ENCODE results near the gene C3orf22.

C3orf22 gene

GRCh38 chr3:126541628-126542339 lies 16.9 kb downstream of the C3orf22 start:
- peaks cover 27% of the 10 kb centered on the region for H3K27me3 Mint-ChIP-seq (ENCODE audit: low read depth)
- H3K4me3 Mint-ChIP-seq, result no peak overlapping the region
- no peak overlapping the region for H3K27ac Mint-ChIP-seq
- H3K9me3 Mint-ChIP-seq, result no peaks in the 10 kb centered on the region
- no peaks in the 10 kb centered on the region for H3K36me3 Mint-ChIP-seq (ENCODE audit: low read depth)
- TF ChIP-seq CTCF (IDR thresholded peaks at IDR 0.05; ENCODE audit: unreplicated experiment in 3 of 3), result no peak
- H3K4me1 Mint-ChIP-seq, result peaks cover 18% of the 10 kb centered on the region

- Mint-ChIP-seq H3K27me3 (ENCODE audit: low read depth) (peaks cover 30% of the 10 kb centered on the region), H3K4me1 (peaks cover 18% of the 10 kb centered on the region), H3K9me3 (no peaks in the 10 kb centered on the region), H3K4me3 (no peak overlapping the region), H3K27ac (no peak overlapping the region), H3K36me3 (ENCODE audit: low read depth) (no peaks in the 10 kb centered on the region)
- no peak for TF ChIP-seq CTCF (IDR thresholded peaks at IDR 0.05; ENCODE audit: unreplicated experiment in 3 of 3)
Observed at GRCh38 chr3:126540951-126541627, 17.6 kb downstream of the C3orf22 start.

- Mint-ChIP-seq H3K27me3 (ENCODE audit: low read depth) (peaks cover 37% of the 10 kb centered on the region), H3K9me3 (no peaks in the 10 kb centered on the region), H3K36me3 (ENCODE audit: low read depth) (no peaks in the 10 kb centered on the region), H3K4me3 (no peak overlapping the region), H3K4me1 (peaks cover 18% of the 10 kb centered on the region), H3K27ac (no peak overlapping the region)
- TF ChIP-seq CTCF (IDR thresholded peaks at IDR 0.05; ENCODE audit: unreplicated experiment in 3 of 3), result no peak
Observed at GRCh38 chr3:126540342-126540849, 18.3 kb downstream of the C3orf22 start.

- Mint-ChIP-seq H3K4me3 (no peak overlapping the region), H3K27me3 (ENCODE audit: low read depth) (peaks cover 44% of the 10 kb centered on the region), H3K27ac (no peak overlapping the region), H3K4me1 (peaks cover 18% of the 10 kb centered on the region), H3K36me3 (ENCODE audit: low read depth) (no peaks in the 10 kb centered on the region), H3K9me3 (no peaks in the 10 kb centered on the region)
- no peak for TF ChIP-seq CTCF (IDR thresholded peaks at IDR 0.05; ENCODE audit: unreplicated experiment in 3 of 3)
Observed at GRCh38 chr3:126539558-126540250, 19.0 kb downstream of the C3orf22 start.

GRCh38 chr3:126538966-126539365 lies 19.8 kb downstream of the C3orf22 start:
- Mint-ChIP-seq H3K4me1 (peaks cover 18% of the 10 kb centered on the region), H3K9me3 (no peaks in the 10 kb centered on the region)
- no peak for TF ChIP-seq CTCF (IDR thresholded peaks at IDR 0.05; ENCODE audit: unreplicated experiment in 3 of 3)

More at GRCh38 chr3:126538966-126539365, 19.8 kb downstream of the C3orf22 start:
- no peak overlapping the region for H3K27ac Mint-ChIP-seq
- H3K36me3 Mint-ChIP-seq (ENCODE audit: low read depth), result no peaks in the 10 kb centered on the region
- H3K4me3 Mint-ChIP-seq, result no peak overlapping the region
- peaks cover 51% of the 10 kb centered on the region for H3K27me3 Mint-ChIP-seq (ENCODE audit: low read depth)
